ENCODE measurements around the gene TMEM178B. TPM values are rescaled to one million over a fixed set of nuclear protein-coding genes. Genes with fewer than 3 reads are reported as not detected.

TMEM178B gene
- total RNA-seq, 1 experiment from 2014 or later: 0.11 TPM

GRCh38 chr7:141441837-141442627, 368.2 kb downstream of the TMEM178B start:
- H3K27ac Mint-ChIP-seq (ENCODE audit: unreplicated experiment): no peak overlapping the region
- no peaks in the 10 kb centered on the region for H3K27me3 ChIP-seq (replicated peaks; ENCODE audit: control insufficient read depth, insufficient read depth, low read length)
- no peaks in the 10 kb centered on the region for H3K36me3 ChIP-seq (ENCODE audit: control insufficient read depth, insufficient read depth, low read length)
- POLR2A ChIA-PET: no interaction called here
- H3K4me3 ChIP-seq (ENCODE audit: low read depth, low read length): no peak overlapping the region
- TF ChIP-seq CTCF (IDR thresholded peaks at IDR 0.05; ENCODE audit: insufficient read depth in 1 of 2, low read depth in 1 of 2, low read length in 1 of 2, severe bottlenecking in 1 of 2, unreplicated experiment in 1 of 2): no peak
- no peak overlapping the region for H3K4me3 Mint-ChIP-seq (ENCODE audit: unreplicated experiment)
- H3K4me1 Mint-ChIP-seq (ENCODE audit: low read depth, unreplicated experiment): peaks cover 7% of the 10 kb centered on the region
- no peaks in the 10 kb centered on the region for H3K36me3 Mint-ChIP-seq (ENCODE audit: insufficient read depth, unreplicated experiment)
- H3K9me3 Mint-ChIP-seq (ENCODE audit: unreplicated experiment): no peaks in the 10 kb centered on the region
- intact Hi-C loops (cut with micrococcal nuclease; ENCODE audit: unreplicated experiment): no loop called here
- no peaks in the 10 kb centered on the region for H3K9me3 ChIP-seq
- CTCF ChIA-PET: no interaction called here
- DNase-seq: no peak
- H3K4me1 ChIP-seq: 0 out of 2 replicates have a peak, but pooled peaks cover 5% of the 10 kb centered on the region
- BruUV-seq (replicated peaks): no TSS peak
- peaks cover 20% of the 10 kb centered on the region for H3K27me3 Mint-ChIP-seq (ENCODE audit: insufficient read depth, unreplicated experiment)

- no peak for DNase-seq
- no peak overlapping the region for H3K27ac Mint-ChIP-seq (ENCODE audit: unreplicated experiment)
- intact Hi-C loops (cut with micrococcal nuclease; ENCODE audit: unreplicated experiment): no loop called here
- peaks cover 7% of the 10 kb centered on the region for H3K4me1 Mint-ChIP-seq (ENCODE audit: low read depth, unreplicated experiment)
- no peaks in the 10 kb centered on the region for H3K36me3 Mint-ChIP-seq (ENCODE audit: insufficient read depth, unreplicated experiment)
- H3K4me3 Mint-ChIP-seq (ENCODE audit: unreplicated experiment): no peak overlapping the region
- H3K4me1 ChIP-seq: 0 out of 2 replicates have a peak, but pooled peaks cover 5% of the 10 kb centered on the region
- no peaks in the 10 kb centered on the region for H3K9me3 ChIP-seq
- CTCF ChIA-PET: no interaction called here
- POLR2A ChIA-PET: no interaction called here
- peaks cover 23% of the 10 kb centered on the region for H3K27me3 Mint-ChIP-seq (ENCODE audit: insufficient read depth, unreplicated experiment)
- BruUV-seq (replicated peaks): no TSS peak
- no peaks in the 10 kb centered on the region for H3K9me3 Mint-ChIP-seq (ENCODE audit: unreplicated experiment)
- H3K4me3 ChIP-seq (ENCODE audit: low read depth, low read length): no peak overlapping the region
- no peak for TF ChIP-seq CTCF (IDR thresholded peaks at IDR 0.05; ENCODE audit: insufficient read depth in 1 of 2, low read depth in 1 of 2, low read length in 1 of 2, severe bottlenecking in 1 of 2, unreplicated experiment in 1 of 2)
- H3K36me3 ChIP-seq (ENCODE audit: control insufficient read depth, insufficient read depth, low read length): no peaks in the 10 kb centered on the region
- H3K27me3 ChIP-seq (replicated peaks; ENCODE audit: control insufficient read depth, insufficient read depth, low read length): no peaks in the 10 kb centered on the region
These were observed 368.9 kb downstream of the TMEM178B start for GRCh38 chr7:141442781-141443180.

- intact Hi-C loops (cut with micrococcal nuclease; ENCODE audit: unreplicated experiment): no loop called here
- ChIA-PET CTCF (no interaction called here), POLR2A (no interaction called here)
- no peak overlapping the region for H3K4me3 ChIP-seq (ENCODE audit: low read depth, low read length)
- no peaks in the 10 kb centered on the region for H3K36me3 Mint-ChIP-seq (ENCODE audit: insufficient read depth, unreplicated experiment)
- TF ChIP-seq CTCF (IDR thresholded peaks at IDR 0.05; ENCODE audit: insufficient read depth in 1 of 2, low read depth in 1 of 2, low read length in 1 of 2, severe bottlenecking in 1 of 2, unreplicated experiment in 1 of 2): no peak
- DNase-seq: no peak
- no peaks in the 10 kb centered on the region for H3K9me3 Mint-ChIP-seq (ENCODE audit: unreplicated experiment)
- no peaks in the 10 kb centered on the region for H3K4me1 ChIP-seq
- no TSS peak for BruUV-seq (replicated peaks)
- H3K27me3 Mint-ChIP-seq (ENCODE audit: insufficient read depth, unreplicated experiment): peaks cover 36% of the 10 kb centered on the region
- no peaks in the 10 kb centered on the region for H3K36me3 ChIP-seq (ENCODE audit: control insufficient read depth, insufficient read depth, low read length)
- no peaks in the 10 kb centered on the region for H3K27me3 ChIP-seq (replicated peaks; ENCODE audit: control insufficient read depth, insufficient read depth, low read length)
- no peaks in the 10 kb centered on the region for H3K9me3 ChIP-seq
- H3K4me3 Mint-ChIP-seq (ENCODE audit: unreplicated experiment): no peak overlapping the region
- no peak overlapping the region for H3K27ac Mint-ChIP-seq (ENCODE audit: unreplicated experiment)
- peaks cover under 1% of the 10 kb centered on the region for H3K4me1 Mint-ChIP-seq (ENCODE audit: low read depth, unreplicated experiment)
These were observed 371.1 kb downstream of the TMEM178B start for GRCh38 chr7:141444961-141445360.

All from Caco-2 (cell line).